Measurements from ENCODE around the gene USP48.

The USP48 gene

GRCh38 chr1:21754583-21754982 lies 28.4 kb downstream of the USP48 start:
- no peak overlapping the region for H3K4me2 ChIP-seq (ENCODE audit: low read length, poor library complexity, severe bottlenecking)
- WGBS, result 96% methylated on average over 3 of the region's 3 CpGs
- H2BK12ac ChIP-seq (ENCODE audit: low read length in 2 of 2), result no peak overlapping the region
- H3K79me1 ChIP-seq (replicated peaks; ENCODE audit: low read length, poor library complexity, severe bottlenecking), result peaks cover 25% of the 10 kb centered on the region
- H3K36me3 ChIP-seq (ENCODE audit: control insufficient read depth in 1 of 2, insufficient read depth in 2 of 2, low read depth in 1 of 2, low read length in 2 of 2), result peaks cover 37 to 68% of the 10 kb centered on the region in 2 experiments
- H2BK5ac ChIP-seq (ENCODE audit: low read depth, low read length, poor library complexity, severe bottlenecking), result no peak overlapping the region
- H3K4ac ChIP-seq (ENCODE audit: low read depth in 1 of 2, low read length in 2 of 2), result no peak overlapping the region
- no peak overlapping the region for H2AK5ac ChIP-seq (ENCODE audit: low read length, severe bottlenecking)
- H2AFZ ChIP-seq (ENCODE audit: low read depth, low read length), result no peak overlapping the region
- no peak overlapping the region for H2BK120ac ChIP-seq (ENCODE audit: low read depth, low read length)
- peaks cover 6% of the 10 kb centered on the region for H3K4me1 ChIP-seq (ENCODE audit: control insufficient read depth, insufficient read depth, low read depth, low read length)
- no peak overlapping the region for H3K14ac ChIP-seq (ENCODE audit: low read length in 2 of 2)
- H3K18ac ChIP-seq (ENCODE audit: low read depth in 1 of 2, low read length in 2 of 2), result no peak overlapping the region
- no peak for DNase-seq
- H3K4me3 ChIP-seq (ENCODE audit: insufficient read depth in 1 of 2, low read depth in 1 of 2, low read length in 2 of 2), result no peak overlapping the region
- no peaks in the 10 kb centered on the region for H3K27me3 ChIP-seq (ENCODE audit: control insufficient read depth in 1 of 2, insufficient read depth in 1 of 2, low read length in 2 of 2)
- no peak overlapping the region for H3K9ac ChIP-seq (ENCODE audit: low read length)
- H3K23ac ChIP-seq (ENCODE audit: low read length in 2 of 2), result no peak overlapping the region
- no peaks in the 10 kb centered on the region for H3K9me3 ChIP-seq (ENCODE audit: control insufficient read depth, low read length)
- no peak overlapping the region for H2BK15ac ChIP-seq (ENCODE audit: low read depth, poor library complexity, severe bottlenecking)
- no peak overlapping the region for H3K27ac ChIP-seq (ENCODE audit: low read length, poor library complexity, severe bottlenecking)
- H4K8ac ChIP-seq (ENCODE audit: low read length), result no peak overlapping the region
- no peak overlapping the region for H4K91ac ChIP-seq (ENCODE audit: low read length)

- Histone ChIP-seq H3K9ac (ENCODE audit: low read length) (no peak overlapping the region), H2BK5ac (ENCODE audit: low read depth, low read length, poor library complexity, severe bottlenecking) (no peak overlapping the region), H2BK120ac (ENCODE audit: low read depth, low read length) (no peak overlapping the region), H3K36me3 (ENCODE audit: control insufficient read depth in 1 of 2, insufficient read depth in 2 of 2, low read depth in 1 of 2, low read length in 2 of 2) (peaks cover 41 to 85% of the 10 kb centered on the region in 2 experiments), H3K27me3 (ENCODE audit: control insufficient read depth in 1 of 2, insufficient read depth in 1 of 2, low read length in 2 of 2) (no peaks in the 10 kb centered on the region), H3K4ac (ENCODE audit: low read depth in 1 of 2, low read length in 2 of 2) (no peak overlapping the region), H3K9me3 (ENCODE audit: control insufficient read depth, low read length) (no peaks in the 10 kb centered on the region), H4K91ac (ENCODE audit: low read length) (no peak overlapping the region), H2BK15ac (ENCODE audit: low read depth, poor library complexity, severe bottlenecking) (no peak overlapping the region), H3K4me1 (ENCODE audit: control insufficient read depth, insufficient read depth, low read depth, low read length) (peaks cover 5% of the 10 kb centered on the region), H3K27ac (ENCODE audit: low read length, poor library complexity, severe bottlenecking) (no peak overlapping the region), H3K23ac (ENCODE audit: low read length in 2 of 2) (no peak overlapping the region), H3K4me2 (ENCODE audit: low read length, poor library complexity, severe bottlenecking) (no peak overlapping the region), H3K79me1 (replicated peaks; ENCODE audit: low read length, poor library complexity, severe bottlenecking) (peaks cover 31% of the 10 kb centered on the region), H3K14ac (ENCODE audit: low read length in 2 of 2) (no peak overlapping the region), H2AK5ac (ENCODE audit: low read length, severe bottlenecking) (no peak overlapping the region), H4K8ac (ENCODE audit: low read length) (no peak overlapping the region), H2AFZ (ENCODE audit: low read depth, low read length) (no peak overlapping the region), H3K18ac (ENCODE audit: low read depth in 1 of 2, low read length in 2 of 2) (no peak overlapping the region), H3K4me3 (ENCODE audit: insufficient read depth in 1 of 2, low read depth in 1 of 2, low read length in 2 of 2) (no peak overlapping the region), H2BK12ac (ENCODE audit: low read length in 2 of 2) (no peak overlapping the region)
- DNase-seq, result peak; percentile 50
- WGBS, result 91% methylated on average over 1 of the region's 2 CpGs
Observed at GRCh38 chr1:21752186-21752585, 30.8 kb downstream of the USP48 start.

GRCh38 chr1:21751281-21751680 lies 31.7 kb downstream of the USP48 start:
- 100% methylated on average over 1 of the region's 2 CpGs for WGBS

GRCh38 chr1:21750841-21751240 lies 32.1 kb downstream of the USP48 start:
- H3K4me3 ChIP-seq (ENCODE audit: insufficient read depth in 1 of 2, low read depth in 1 of 2, low read length in 2 of 2), result no peak overlapping the region
- no peaks in the 10 kb centered on the region for H3K27me3 ChIP-seq (ENCODE audit: control insufficient read depth in 1 of 2, insufficient read depth in 1 of 2, low read length in 2 of 2)
- no peak overlapping the region for H3K9ac ChIP-seq (ENCODE audit: low read length)
- H3K79me1 ChIP-seq (replicated peaks; ENCODE audit: low read length, poor library complexity, severe bottlenecking), result peaks cover 29% of the 10 kb centered on the region
- no peak overlapping the region for H4K91ac ChIP-seq (ENCODE audit: low read length)
- H3K18ac ChIP-seq (ENCODE audit: low read depth in 1 of 2, low read length in 2 of 2), result no peak overlapping the region
- no peak overlapping the region for H3K14ac ChIP-seq (ENCODE audit: low read length in 2 of 2)
- no peak overlapping the region for H3K4me2 ChIP-seq (ENCODE audit: low read length, poor library complexity, severe bottlenecking)
- H2BK120ac ChIP-seq (ENCODE audit: low read depth, low read length), result no peak overlapping the region
- H3K9me3 ChIP-seq (ENCODE audit: control insufficient read depth, low read length), result no peaks in the 10 kb centered on the region
- H3K4ac ChIP-seq (ENCODE audit: low read depth in 1 of 2, low read length in 2 of 2), result no peak overlapping the region
- no peak overlapping the region for H3K23ac ChIP-seq (ENCODE audit: low read length in 2 of 2)
- H4K8ac ChIP-seq (ENCODE audit: low read length), result no peak overlapping the region
- no peak for DNase-seq
- peaks cover 5% of the 10 kb centered on the region for H3K4me1 ChIP-seq (ENCODE audit: control insufficient read depth, insufficient read depth, low read depth, low read length)
- H2AK5ac ChIP-seq (ENCODE audit: low read length, severe bottlenecking), result no peak overlapping the region
- no peak overlapping the region for H2BK5ac ChIP-seq (ENCODE audit: low read depth, low read length, poor library complexity, severe bottlenecking)
- H2AFZ ChIP-seq (ENCODE audit: low read depth, low read length), result no peak overlapping the region
- no peak overlapping the region for H2BK12ac ChIP-seq (ENCODE audit: low read length in 2 of 2)
- no peak overlapping the region for H2BK15ac ChIP-seq (ENCODE audit: low read depth, poor library complexity, severe bottlenecking)
- H3K36me3 ChIP-seq (ENCODE audit: control insufficient read depth in 1 of 2, insufficient read depth in 2 of 2, low read depth in 1 of 2, low read length in 2 of 2), result peaks cover 39 to 88% of the 10 kb centered on the region in 2 experiments
- WGBS, result 82% methylated on average over 2 of the region's 2 CpGs
- H3K27ac ChIP-seq (ENCODE audit: low read length, poor library complexity, severe bottlenecking), result no peak overlapping the region

More at GRCh38 chr1:21751281-21751680, 31.7 kb downstream of the USP48 start:
- Histone ChIP-seq H3K9me3 (ENCODE audit: control insufficient read depth, low read length) (no peaks in the 10 kb centered on the region), H2BK5ac (ENCODE audit: low read depth, low read length, poor library complexity, severe bottlenecking) (no peak overlapping the region), H3K79me1 (replicated peaks; ENCODE audit: low read length, poor library complexity, severe bottlenecking) (peaks cover 29% of the 10 kb centered on the region), H2AK5ac (ENCODE audit: low read length, severe bottlenecking) (no peak overlapping the region), H3K14ac (ENCODE audit: low read length in 2 of 2) (no peak overlapping the region), H3K4me2 (ENCODE audit: low read length, poor library complexity, severe bottlenecking) (no peak overlapping the region), H3K4me1 (ENCODE audit: control insufficient read depth, insufficient read depth, low read depth, low read length) (peaks cover 5% of the 10 kb centered on the region), H2BK120ac (ENCODE audit: low read depth, low read length) (no peak overlapping the region), H3K36me3 (ENCODE audit: control insufficient read depth in 1 of 2, insufficient read depth in 2 of 2, low read depth in 1 of 2, low read length in 2 of 2) (peaks cover 41 to 88% of the 10 kb centered on the region in 2 experiments), H3K4ac (ENCODE audit: low read depth in 1 of 2, low read length in 2 of 2) (no peak overlapping the region), H4K8ac (ENCODE audit: low read length) (no peak overlapping the region), H3K27ac (ENCODE audit: low read length, poor library complexity, severe bottlenecking) (no peak overlapping the region), H3K18ac (ENCODE audit: low read depth in 1 of 2, low read length in 2 of 2) (no peak overlapping the region), H3K9ac (ENCODE audit: low read length) (no peak overlapping the region), H2BK12ac (ENCODE audit: low read length in 2 of 2) (no peak overlapping the region), H2AFZ (ENCODE audit: low read depth, low read length) (no peak overlapping the region), H3K27me3 (ENCODE audit: control insufficient read depth in 1 of 2, insufficient read depth in 1 of 2, low read length in 2 of 2) (no peaks in the 10 kb centered on the region), H3K4me3 (ENCODE audit: insufficient read depth in 1 of 2, low read depth in 1 of 2, low read length in 2 of 2) (no peak overlapping the region), H3K23ac (ENCODE audit: low read length in 2 of 2) (no peak overlapping the region), H4K91ac (ENCODE audit: low read length) (no peak overlapping the region), H2BK15ac (ENCODE audit: low read depth, poor library complexity, severe bottlenecking) (no peak overlapping the region)
- no peak for DNase-seq
